ENCODE results near the gene NOG. TPM values are rescaled to one million over a fixed set of nuclear protein-coding genes. Genes with fewer than 3 reads are reported as not detected.

Gene NOG
- total RNA-seq, 1 donor, result 12.0 TPM

DNA sequence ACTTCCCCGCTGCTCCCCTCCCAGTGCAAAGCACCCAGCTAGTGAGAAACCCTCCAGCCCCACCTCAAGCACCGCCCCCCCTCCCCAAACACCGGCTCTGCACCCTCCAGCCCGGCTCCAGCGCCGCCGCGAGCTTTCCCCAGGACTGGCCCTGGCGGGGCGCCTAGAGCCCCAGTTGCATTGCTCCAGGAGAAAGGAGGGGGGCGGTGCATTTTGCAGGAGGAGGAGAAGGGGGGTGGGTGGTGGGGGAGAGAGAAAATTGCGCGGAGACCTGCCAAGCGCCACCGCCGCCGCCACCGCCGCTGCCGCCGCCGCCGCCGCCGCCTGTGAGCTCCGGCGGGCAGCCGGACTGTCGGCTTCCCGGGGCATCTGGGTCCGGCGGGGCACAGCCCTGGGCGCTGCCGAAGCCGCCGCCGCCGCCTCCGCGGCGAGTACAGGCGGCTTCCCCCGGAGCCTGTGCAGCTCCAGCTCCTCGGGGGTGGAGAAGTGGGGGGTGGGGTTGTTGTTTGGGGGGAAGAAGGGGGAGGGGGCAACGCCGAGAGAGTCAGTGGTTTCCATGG lies 333 bp upstream of the NOG start:
- no peaks in the 10 kb centered on the region for H3K9me3 ChIP-seq (ENCODE audit: low read depth, low read length)
- peaks cover 41% of the 10 kb centered on the region for H3K4me1 ChIP-seq (ENCODE audit: insufficient read depth, low read length)
- H3K4me3 ChIP-seq (ENCODE audit: low read length), result peak overlapping the region; percentile 40
- peaks cover 43% of the 10 kb centered on the region for H3K27me3 ChIP-seq (ENCODE audit: insufficient read depth, low read length)

DNA sequence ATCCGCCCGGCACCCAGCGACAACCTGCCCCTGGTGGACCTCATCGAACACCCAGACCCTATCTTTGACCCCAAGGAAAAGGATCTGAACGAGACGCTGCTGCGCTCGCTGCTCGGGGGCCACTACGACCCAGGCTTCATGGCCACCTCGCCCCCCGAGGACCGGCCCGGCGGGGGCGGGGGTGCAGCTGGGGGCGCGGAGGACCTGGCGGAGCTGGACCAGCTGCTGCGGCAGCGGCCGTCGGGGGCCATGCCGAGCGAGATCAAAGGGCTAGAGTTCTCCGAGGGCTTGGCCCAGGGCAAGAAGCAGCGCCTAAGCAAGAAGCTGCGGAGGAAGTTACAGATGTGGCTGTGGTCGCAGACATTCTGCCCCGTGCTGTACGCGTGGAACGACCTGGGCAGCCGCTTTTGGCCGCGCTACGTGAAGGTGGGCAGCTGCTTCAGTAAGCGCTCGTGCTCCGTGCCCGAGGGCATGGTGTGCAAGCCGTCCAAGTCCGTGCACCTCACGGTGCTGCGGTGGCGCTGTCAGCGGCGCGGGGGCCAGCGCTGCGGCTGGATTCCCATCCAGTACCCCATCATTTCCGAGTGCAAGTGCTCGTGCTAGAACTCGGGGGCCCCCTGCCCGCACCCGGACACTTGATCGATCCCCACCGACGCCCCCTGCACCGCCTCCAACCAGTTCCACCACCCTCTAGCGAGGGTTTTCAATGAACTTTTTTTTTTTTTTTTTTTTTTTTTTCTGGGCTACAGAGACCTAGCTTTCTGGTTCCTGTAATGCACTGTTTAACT lies 1.0 kb downstream of the NOG start:
- Histone ChIP-seq H3K9me3 (ENCODE audit: low read depth, low read length) (no peaks in the 10 kb centered on the region), H3K4me1 (ENCODE audit: insufficient read depth, low read length) (peaks cover 47% of the 10 kb centered on the region), H3K27me3 (ENCODE audit: insufficient read depth, low read length) (peaks cover 49% of the 10 kb centered on the region), H3K4me3 (ENCODE audit: low read length) (peak overlapping the region; percentile 40)

DNA sequence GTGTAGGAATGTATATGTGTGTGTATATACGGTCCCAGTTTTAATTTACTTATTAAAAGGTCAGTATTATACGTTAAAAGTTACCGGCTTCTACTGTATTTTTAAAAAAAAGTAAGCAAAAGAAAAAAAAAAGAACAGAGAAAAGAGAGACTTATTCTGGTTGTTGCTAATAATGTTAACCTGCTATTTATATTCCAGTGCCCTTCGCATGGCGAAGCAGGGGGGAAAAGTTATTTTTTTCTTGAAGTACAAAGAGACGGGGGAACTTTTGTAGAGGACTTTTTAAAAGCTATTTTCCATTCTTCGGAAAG lies 1.6 kb downstream of the NOG start:
- peak overlapping the region; percentile 40 for H3K4me3 ChIP-seq (ENCODE audit: low read length)
- peaks cover 49% of the 10 kb centered on the region for H3K27me3 ChIP-seq (ENCODE audit: insufficient read depth, low read length)
- H3K9me3 ChIP-seq (ENCODE audit: low read depth, low read length), result no peaks in the 10 kb centered on the region
- H3K4me1 ChIP-seq (ENCODE audit: insufficient read depth, low read length), result peaks cover 51% of the 10 kb centered on the region

DNA sequence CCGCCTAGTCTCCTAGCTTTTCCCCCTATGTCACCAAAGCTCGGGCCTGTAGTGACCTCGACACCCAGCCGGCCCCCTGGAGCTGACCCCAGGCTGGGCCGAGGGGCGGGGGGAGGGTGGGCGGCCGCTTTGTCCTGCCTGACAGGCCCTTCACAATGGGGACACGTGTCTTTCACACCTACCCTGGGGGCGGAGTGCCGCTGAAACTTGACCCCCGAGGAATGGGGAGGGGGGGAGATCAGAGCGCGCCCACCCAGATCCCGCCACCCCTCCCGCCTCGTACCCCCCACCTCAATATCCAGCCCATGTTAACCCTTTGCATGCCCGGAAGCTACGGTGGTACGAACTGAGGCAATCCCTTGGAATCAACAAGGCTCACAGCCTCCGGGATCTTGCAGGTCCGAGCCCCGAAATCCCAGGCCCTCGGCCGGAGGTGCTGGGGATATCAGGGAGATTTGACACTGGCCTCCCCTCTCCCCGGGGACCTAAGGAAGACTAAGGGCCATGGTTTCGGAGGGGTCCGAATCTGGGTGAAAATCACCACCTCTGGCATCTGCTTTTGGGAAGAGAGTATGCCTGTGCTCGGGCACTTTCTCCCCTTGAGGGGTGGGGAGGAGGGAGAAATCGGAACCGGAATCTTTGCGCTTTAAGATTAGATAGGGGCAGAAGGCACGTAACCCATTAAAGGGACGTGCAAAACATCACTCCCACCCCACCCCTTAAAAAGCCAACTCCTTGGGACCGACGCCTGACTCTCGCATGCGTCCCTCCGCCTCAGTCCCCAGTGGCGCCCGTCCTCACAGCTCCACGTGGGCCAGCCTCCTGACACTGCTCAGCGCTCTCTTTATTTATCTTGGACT lies 2.6 kb downstream of the NOG start:
- Histone ChIP-seq H3K4me1 (ENCODE audit: insufficient read depth, low read length) (peaks cover 57% of the 10 kb centered on the region), H3K27me3 (ENCODE audit: insufficient read depth, low read length) (peaks cover 49% of the 10 kb centered on the region), H3K4me3 (ENCODE audit: low read length) (peak overlapping the region; percentile 19), H3K9me3 (ENCODE audit: low read depth, low read length) (no peaks in the 10 kb centered on the region)

DNA sequence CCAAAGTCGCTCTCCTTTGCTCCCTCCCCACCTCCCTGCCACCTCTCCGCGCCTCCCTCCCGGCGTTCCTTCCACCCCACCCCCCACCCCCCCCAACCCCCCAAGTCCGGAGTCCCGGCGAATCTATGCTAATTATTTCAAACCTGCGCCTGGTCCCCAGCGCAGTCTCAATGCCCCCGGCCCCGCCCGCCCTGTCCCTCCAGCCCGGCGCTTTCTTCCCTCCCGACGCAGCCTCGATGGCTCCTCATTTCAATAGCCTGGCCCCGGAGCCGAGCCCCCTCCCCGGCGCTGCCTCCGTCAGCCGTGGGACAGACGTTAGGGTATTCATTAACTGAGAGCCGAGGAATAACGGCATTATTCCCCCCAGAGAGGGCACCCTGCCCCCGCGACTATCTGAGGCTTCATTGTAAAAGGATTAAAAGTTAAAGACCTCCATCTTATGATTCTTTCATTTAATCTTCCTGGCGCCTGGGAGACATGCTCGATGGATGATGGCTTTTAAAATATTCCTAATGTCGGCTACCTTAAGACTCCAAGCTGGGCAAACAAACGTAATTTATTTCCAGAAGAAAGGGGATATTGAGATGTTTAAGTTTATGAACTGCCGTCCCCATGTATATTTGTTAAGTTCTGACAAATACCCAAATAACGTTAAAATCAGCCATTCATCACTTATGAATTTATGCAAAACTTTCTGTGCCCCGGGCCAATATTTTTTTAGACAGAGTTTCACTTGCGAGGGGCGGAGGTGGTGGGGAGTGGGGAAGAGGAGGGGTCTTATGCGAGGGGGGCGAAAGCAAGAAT lies 3.4 kb downstream of the NOG start:
- H3K9me3 ChIP-seq (ENCODE audit: low read depth, low read length), result no peaks in the 10 kb centered on the region
- H3K4me1 ChIP-seq (ENCODE audit: insufficient read depth, low read length), result peaks cover 57% of the 10 kb centered on the region
- H3K27me3 ChIP-seq (ENCODE audit: insufficient read depth, low read length), result peaks cover 45% of the 10 kb centered on the region
- H3K4me3 ChIP-seq (ENCODE audit: low read length), result peak overlapping the region; percentile 8

DNA sequence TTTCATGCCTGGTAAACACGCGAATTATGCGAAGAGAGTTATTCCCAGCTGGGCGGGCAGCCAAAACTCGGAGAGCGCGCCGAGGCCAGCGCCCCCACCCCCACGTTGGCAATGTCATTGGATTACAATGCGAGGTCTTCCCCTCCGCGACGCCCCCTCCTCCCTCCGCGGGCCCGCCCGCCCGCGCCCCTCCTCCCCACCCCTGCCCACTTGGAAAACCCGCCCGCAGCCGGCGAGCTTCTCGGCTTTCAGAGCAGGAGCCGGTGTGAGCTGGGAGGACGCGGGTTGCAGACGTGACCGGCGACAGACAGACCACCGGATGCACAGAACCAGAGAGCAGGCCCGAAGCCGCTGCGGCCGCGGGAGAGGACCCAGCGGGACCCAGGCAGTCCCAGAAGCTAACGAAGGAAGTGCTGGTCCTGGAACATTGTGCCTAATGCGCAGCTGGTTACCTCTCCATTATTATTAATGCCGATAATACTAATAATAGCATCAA lies 4.0 kb downstream of the NOG start:
- peaks cover 40% of the 10 kb centered on the region for H3K27me3 ChIP-seq (ENCODE audit: insufficient read depth, low read length)

DNA sequence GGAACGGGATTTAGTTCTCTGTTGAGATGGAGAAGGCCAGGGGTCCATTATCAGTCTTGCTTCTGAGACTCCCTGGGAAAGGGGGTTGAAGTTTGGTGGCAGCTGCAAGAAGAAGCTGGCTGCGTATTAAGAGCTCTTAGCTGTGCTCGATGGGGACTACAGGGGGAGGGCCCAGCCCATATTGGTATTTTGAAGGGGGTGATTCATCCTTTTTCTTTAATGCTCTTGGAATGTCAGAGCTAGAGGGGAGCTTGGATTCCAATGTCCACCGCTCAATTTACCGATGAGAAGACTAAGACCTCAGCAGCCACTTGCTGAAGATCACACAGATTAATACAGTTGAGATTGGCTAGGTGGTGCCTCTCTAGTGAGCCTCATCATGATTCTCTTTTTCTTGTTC lies 5.0 kb downstream of the NOG start:
- peaks cover 63% of the 10 kb centered on the region for H3K4me1 ChIP-seq (ENCODE audit: insufficient read depth, low read length)
- peaks cover 40% of the 10 kb centered on the region for H3K27me3 ChIP-seq (ENCODE audit: insufficient read depth, low read length)
- H3K4me3 ChIP-seq (ENCODE audit: low read length), result no peak overlapping the region
- no peaks in the 10 kb centered on the region for H3K9me3 ChIP-seq (ENCODE audit: low read depth, low read length)

More for the DNA sequence above, 4.0 kb downstream of the NOG start:
- Histone ChIP-seq H3K9me3 (ENCODE audit: low read depth, low read length) (no peaks in the 10 kb centered on the region), H3K4me1 (ENCODE audit: insufficient read depth, low read length) (peaks cover 59% of the 10 kb centered on the region), H3K4me3 (ENCODE audit: low read length) (no peak overlapping the region)

DNA sequence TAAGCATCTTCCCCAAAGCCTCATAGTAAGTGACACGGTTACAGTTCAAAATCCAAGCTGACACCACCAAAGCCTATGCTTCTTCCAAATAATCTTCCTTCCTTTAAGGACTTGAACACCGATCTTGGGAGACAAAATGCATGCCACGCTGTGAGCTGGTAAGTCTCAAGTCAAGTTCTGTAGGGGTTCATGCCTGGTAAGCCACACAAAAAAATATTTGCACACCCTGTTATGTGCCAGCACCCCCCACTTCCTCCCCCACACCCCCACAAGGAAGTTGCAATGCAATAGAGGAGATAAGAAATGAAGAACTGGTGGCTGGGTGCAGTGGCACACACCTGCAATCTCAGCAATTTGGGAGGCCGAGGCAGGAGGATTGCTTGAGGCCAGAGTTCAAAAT lies 5.6 kb downstream of the NOG start:
- Histone ChIP-seq H3K27me3 (ENCODE audit: insufficient read depth, low read length) (peaks cover 40% of the 10 kb centered on the region), H3K4me1 (ENCODE audit: insufficient read depth, low read length) (peaks cover 59% of the 10 kb centered on the region), H3K4me3 (ENCODE audit: low read length) (no peak overlapping the region)

GRCh38 chr17:56599566-56599965 lies 6.1 kb downstream of the NOG start:
- H3K4me3 ChIP-seq (ENCODE audit: low read length), result no peak overlapping the region

More for the DNA sequence above, 5.6 kb downstream of the NOG start:
- H3K9me3 ChIP-seq (ENCODE audit: low read depth, low read length), result no peaks in the 10 kb centered on the region

GRCh38 chr17:56600256-56600655 lies 6.8 kb downstream of the NOG start:
- no peaks in the 10 kb centered on the region for H3K9me3 ChIP-seq (ENCODE audit: low read depth, low read length)
- no peak overlapping the region for H3K4me3 ChIP-seq (ENCODE audit: low read length)
- peaks cover 50% of the 10 kb centered on the region for H3K4me1 ChIP-seq (ENCODE audit: insufficient read depth, low read length)
- peaks cover 30% of the 10 kb centered on the region for H3K27me3 ChIP-seq (ENCODE audit: insufficient read depth, low read length)

More at GRCh38 chr17:56599566-56599965, 6.1 kb downstream of the NOG start:
- Histone ChIP-seq H3K9me3 (ENCODE audit: low read depth, low read length) (no peaks in the 10 kb centered on the region), H3K27me3 (ENCODE audit: insufficient read depth, low read length) (peaks cover 36% of the 10 kb centered on the region), H3K4me1 (ENCODE audit: insufficient read depth, low read length) (peaks cover 54% of the 10 kb centered on the region)

- Histone ChIP-seq H3K4me3 (ENCODE audit: low read length) (no peak overlapping the region), H3K9me3 (ENCODE audit: low read depth, low read length) (no peaks in the 10 kb centered on the region), H3K4me1 (ENCODE audit: insufficient read depth, low read length) (peaks cover 43% of the 10 kb centered on the region), H3K27me3 (ENCODE audit: insufficient read depth, low read length) (peaks cover 21% of the 10 kb centered on the region)
Observed at GRCh38 chr17:56601591-56601990, 8.1 kb downstream of the NOG start.

GRCh38 chr17:56602292-56603130 lies 9.0 kb downstream of the NOG start:
- Histone ChIP-seq H3K27me3 (ENCODE audit: insufficient read depth, low read length) (peaks cover 14% of the 10 kb centered on the region), H3K4me1 (ENCODE audit: insufficient read depth, low read length) (peaks cover 37% of the 10 kb centered on the region), H3K9me3 (ENCODE audit: low read depth, low read length) (no peaks in the 10 kb centered on the region), H3K4me3 (ENCODE audit: low read length) (no peak overlapping the region)

DNA sequence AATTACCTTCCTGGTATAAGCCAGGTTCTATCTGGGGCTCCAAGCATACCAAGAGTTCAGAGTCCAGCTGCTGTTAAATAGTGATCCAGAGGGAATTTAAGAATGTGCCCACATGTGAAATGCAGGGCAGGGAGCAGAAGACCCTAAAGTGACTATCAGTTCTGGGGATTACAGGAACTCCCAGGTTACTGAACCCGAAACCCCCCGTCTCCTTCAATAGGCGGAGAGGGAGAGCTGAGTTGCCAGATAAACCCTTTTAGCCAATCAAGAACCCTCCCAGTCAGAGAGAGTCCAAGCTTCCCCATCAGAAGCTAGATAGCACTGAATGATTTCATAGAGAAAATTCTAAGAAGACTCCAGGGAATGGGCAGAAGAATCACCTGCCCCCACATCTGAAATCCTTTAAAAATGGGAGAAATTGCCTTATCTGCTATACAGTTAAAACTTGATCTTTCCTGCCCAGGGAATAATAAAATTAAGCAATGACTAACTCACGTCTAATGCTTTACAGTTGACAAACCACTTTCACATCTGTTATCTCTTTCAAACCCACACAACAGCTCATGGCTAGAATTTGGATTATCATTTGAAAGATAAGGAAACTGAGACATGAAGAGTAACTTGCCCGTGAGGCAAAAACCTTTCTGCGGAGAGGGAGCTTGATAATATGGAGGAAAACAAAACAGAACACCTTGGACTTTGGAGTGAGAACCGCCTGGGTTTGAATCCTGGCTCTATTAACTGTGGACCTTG lies 10.2 kb downstream of the NOG start:
- no peaks in the 10 kb centered on the region for H3K9me3 ChIP-seq (ENCODE audit: low read depth, low read length)
- H3K4me1 ChIP-seq (ENCODE audit: insufficient read depth, low read length), result peaks cover 32% of the 10 kb centered on the region
- H3K4me3 ChIP-seq (ENCODE audit: low read length), result no peak overlapping the region
- peaks cover 4% of the 10 kb centered on the region for H3K27me3 ChIP-seq (ENCODE audit: insufficient read depth, low read length)

All from mononuclear cell (primary cell).